Measurements from ENCODE around the gene LRIG1. TPM values are rescaled to one million over a fixed set of nuclear protein-coding genes. Genes with fewer than 3 reads are reported as not detected.

Gene LRIG1
- total and polyA plus RNA-seq, 2 donors from 2014 or later = 8.2 to 20.6 TPM

DNA sequence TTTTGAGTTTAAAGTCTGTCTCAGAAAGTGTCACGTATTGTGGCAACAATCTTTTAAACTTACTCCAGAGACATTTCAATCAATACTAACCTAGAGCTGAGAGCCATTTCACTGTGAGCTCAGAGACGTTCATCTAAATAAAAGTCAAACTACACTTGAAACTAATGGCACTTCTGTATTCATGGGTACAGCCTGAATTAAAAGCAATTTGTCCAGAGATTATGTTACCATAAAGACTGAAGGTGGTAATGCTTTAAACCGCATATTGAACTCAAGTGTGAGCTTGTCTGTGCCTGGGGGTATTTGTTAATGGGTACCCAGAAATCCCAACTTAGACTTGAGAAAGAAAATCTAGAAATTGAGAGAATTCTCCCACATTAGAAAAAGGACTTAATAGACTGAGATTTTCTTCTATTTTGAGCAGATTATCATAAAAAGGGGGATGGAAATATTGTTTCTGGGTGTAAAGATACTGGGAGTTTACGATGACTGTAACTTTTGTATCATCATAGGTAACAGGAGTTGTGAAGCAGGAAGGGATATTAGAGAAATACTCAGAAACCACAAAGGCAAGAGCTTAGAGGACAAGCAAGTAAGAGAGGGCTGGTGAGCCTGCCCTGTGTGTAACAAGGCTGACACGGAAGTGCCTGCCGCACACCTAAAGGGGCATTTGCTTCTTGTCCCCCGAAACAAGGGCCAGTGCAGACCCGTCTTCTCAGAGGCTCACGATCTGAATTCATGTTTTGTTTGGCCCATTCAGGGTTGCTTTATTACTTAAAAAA, 36.9 kb downstream of the LRIG1 start:
- no peak for FAIRE-seq
- Histone ChIP-seq H3K27ac (ENCODE audit: low read depth in 2 of 2, low read length in 2 of 2) (no peak overlapping the region), H3K9me3 (ENCODE audit: control insufficient read depth in 2 of 3, insufficient read depth in 1 of 3, low read length in 3 of 3) (no peaks in the 10 kb centered on the region), H3K4me3 (ENCODE audit: low read length in 3 of 3) (no peak overlapping the region), H3K27me3 (ENCODE audit: control insufficient read depth, insufficient read depth, low read length) (no peaks in the 10 kb centered on the region), H3K36me3 (ENCODE audit: control insufficient read depth in 2 of 3, insufficient read depth in 3 of 3, low read length in 3 of 3) (peaks cover 0 to 3% (median 0%) of the 10 kb centered on the region in 3 donors), H3K4me1 (ENCODE audit: control insufficient read depth in 2 of 3, insufficient read depth in 2 of 3, low read depth in 1 of 3, low read length in 3 of 3) (no peaks in the 10 kb centered on the region), H3K9ac (ENCODE audit: low read length in 3 of 3) (no peak overlapping the region)
- TF ChIP-seq, protein P1, sequence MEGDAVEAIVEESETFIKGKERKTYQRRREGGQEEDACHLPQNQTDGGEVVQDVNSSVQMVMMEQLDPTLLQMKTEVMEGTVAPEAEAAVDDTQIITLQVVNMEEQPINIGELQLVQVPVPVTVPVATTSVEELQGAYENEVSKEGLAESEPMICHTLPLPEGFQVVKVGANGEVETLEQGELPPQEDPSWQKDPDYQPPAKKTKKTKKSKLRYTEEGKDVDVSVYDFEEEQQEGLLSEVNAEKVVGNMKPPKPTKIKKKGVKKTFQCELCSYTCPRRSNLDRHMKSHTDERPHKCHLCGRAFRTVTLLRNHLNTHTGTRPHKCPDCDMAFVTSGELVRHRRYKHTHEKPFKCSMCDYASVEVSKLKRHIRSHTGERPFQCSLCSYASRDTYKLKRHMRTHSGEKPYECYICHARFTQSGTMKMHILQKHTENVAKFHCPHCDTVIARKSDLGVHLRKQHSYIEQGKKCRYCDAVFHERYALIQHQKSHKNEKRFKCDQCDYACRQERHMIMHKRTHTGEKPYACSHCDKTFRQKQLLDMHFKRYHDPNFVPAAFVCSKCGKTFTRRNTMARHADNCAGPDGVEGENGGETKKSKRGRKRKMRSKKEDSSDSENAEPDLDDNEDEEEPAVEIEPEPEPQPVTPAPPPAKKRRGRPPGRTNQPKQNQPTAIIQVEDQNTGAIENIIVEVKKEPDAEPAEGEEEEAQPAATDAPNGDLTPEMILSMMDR (IDR thresholded peaks at IDR 0.05; ENCODE audit: borderline replicate concordance, extremely low read depth, insufficient read depth) = no peak
- no peak for DNase-seq
- intact Hi-C loops (cut with DNase I) = no loop called here

DNA sequence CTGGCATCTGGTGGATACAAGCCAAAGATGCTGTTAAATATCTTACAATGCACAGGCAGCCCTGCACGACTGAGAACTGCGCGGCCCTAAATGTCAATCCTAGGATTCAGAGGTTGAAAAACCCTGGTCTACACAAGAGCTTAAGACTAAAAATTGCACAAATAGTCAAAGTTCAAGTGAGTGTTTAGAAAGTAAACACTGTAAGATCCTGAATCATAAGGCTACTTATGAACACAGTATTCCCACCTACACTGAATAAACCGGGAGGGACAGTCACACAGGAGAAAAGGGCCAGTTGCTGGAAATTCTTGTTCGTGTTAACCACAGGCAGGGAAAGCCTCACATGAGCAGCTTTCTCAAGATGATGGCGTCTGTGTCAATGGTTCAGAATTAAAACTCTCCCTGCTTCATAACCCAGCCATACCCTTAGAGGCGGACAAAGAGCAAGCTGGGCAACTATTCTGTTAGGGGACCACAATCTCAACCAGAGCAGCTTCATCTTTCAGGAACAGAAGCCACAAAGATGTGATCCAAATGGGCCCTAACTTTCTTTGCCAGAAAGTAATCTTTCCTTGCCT, 37.7 kb downstream of the LRIG1 start:
- no peaks in the 10 kb centered on the region for H3K9me3 ChIP-seq (ENCODE audit: control insufficient read depth in 2 of 3, insufficient read depth in 1 of 3, low read length in 3 of 3)
- no peak overlapping the region for H3K27ac ChIP-seq (ENCODE audit: low read depth in 2 of 2, low read length in 2 of 2)
- no peak for FAIRE-seq
- TF ChIP-seq, protein P1 (IDR thresholded peaks at IDR 0.05; ENCODE audit: borderline replicate concordance, extremely low read depth, insufficient read depth) = no peak
- no peaks in the 10 kb centered on the region for H3K27me3 ChIP-seq (ENCODE audit: control insufficient read depth, insufficient read depth, low read length)
- H3K4me1 ChIP-seq (ENCODE audit: control insufficient read depth in 2 of 3, insufficient read depth in 2 of 3, low read depth in 1 of 3, low read length in 3 of 3) = no peaks in the 10 kb centered on the region
- H3K9ac ChIP-seq (ENCODE audit: low read length in 3 of 3) = no peak overlapping the region
- no peak for DNase-seq
- no peak overlapping the region for H3K4me3 ChIP-seq (ENCODE audit: low read length in 3 of 3)
- intact Hi-C loops (cut with DNase I) = no loop called here
- H3K36me3 ChIP-seq (ENCODE audit: control insufficient read depth in 2 of 3, insufficient read depth in 3 of 3, low read length in 3 of 3) = peaks cover 0 to 3% (median 0%) of the 10 kb centered on the region in 3 donors

DNA sequence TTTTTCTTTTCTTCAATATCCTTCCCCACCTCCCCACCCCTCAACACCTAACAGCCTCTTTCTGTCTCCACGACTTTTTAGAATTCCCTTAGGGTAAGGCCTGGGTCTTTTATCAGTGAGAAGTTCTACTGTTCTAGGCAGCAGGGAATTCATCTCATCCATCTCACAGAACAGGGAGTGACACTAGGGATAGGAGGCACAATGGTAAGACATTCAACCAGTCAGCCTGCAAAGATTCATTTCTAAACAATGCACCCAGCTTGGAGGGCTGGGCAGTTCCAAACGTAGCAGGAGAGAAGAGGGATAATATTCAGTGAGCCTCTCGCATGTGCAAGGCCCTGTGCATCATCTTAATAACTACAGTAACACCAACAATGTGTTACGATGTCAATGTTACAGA, 43.6 kb downstream of the LRIG1 start:
- Histone ChIP-seq H3K36me3 (ENCODE audit: control insufficient read depth in 2 of 3, insufficient read depth in 3 of 3, low read length in 3 of 3) (peaks cover 0 to 9% (median 2%) of the 10 kb centered on the region in 3 donors), H3K27me3 (ENCODE audit: control insufficient read depth, insufficient read depth, low read length) (no peaks in the 10 kb centered on the region), H3K9ac (ENCODE audit: low read length in 3 of 3) (no peak overlapping the region), H3K4me3 (ENCODE audit: low read length in 3 of 3) (no peak overlapping the region), H3K27ac (ENCODE audit: low read depth in 2 of 2, low read length in 2 of 2) (no peak overlapping the region), H3K9me3 (ENCODE audit: control insufficient read depth in 2 of 3, insufficient read depth in 1 of 3, low read length in 3 of 3) (no peaks in the 10 kb centered on the region), H3K4me1 (ENCODE audit: control insufficient read depth in 2 of 3, insufficient read depth in 2 of 3, low read depth in 1 of 3, low read length in 3 of 3) (no peaks in the 10 kb centered on the region)
- intact Hi-C loops (cut with DNase I) = no loop called here
- FAIRE-seq = no peak
- TF ChIP-seq, protein P1 (IDR thresholded peaks at IDR 0.05; ENCODE audit: borderline replicate concordance, extremely low read depth, insufficient read depth) = no peak
- no peak for DNase-seq
